Endometrial microvascular endothelial cells (primary cell): ENCODE data around the gene MPZL1. TPM values are rescaled to one million over a fixed set of nuclear protein-coding genes. Genes with fewer than 3 reads are reported as not detected.
"Not testable (repeated sequence)": the region's sequence is repeated elsewhere in the genome, so short reads cannot be mapped to it uniquely, and the experiment has no call there.

Experiments used
- in situ Hi-C: cut with HindIII; loops from 2 replicates; pipeline ENCODE4 v1.10.0; 2017; ENCODE audit warnings: low sequenced_read_pairs, low pct_unique_long_range_greater_than_20kb; ENCODE audit errors: inconsistent ontology term
- total RNA-seq: library from RNA; depleted of rRNA; stranded (reverse); fragments of >200 nt; gene quantifications from one replicate; pipeline ENCODE4 v1.2.3, GENCODE V29; 2015; ENCODE audit errors: inconsistent ontology term

MPZL1 gene
- total RNA-seq, 1 donor from 2014 or later, result 103 TPM

DNA sequence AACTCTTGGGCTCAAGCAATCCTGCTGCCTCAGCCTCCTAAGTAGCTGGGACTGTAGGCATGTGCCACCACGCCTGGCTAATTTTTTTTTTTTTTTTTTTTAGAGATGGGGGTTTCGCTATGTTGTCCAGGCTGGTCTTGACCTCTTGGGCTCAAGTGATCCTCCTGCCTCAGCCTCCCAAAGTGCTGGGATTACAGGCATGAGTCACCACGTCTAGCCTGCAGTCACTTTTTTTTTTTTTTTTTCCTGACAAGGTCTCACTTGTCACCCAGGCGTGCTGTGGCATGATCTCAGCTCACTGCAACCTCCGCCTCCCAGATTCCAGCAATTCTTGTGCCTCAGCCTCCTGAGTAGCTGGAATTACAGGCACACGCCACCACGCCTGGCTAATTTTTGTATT, 19.3 kb downstream of the MPZL1 start:
- in situ Hi-C loops, result not testable (repeated sequence)

DNA sequence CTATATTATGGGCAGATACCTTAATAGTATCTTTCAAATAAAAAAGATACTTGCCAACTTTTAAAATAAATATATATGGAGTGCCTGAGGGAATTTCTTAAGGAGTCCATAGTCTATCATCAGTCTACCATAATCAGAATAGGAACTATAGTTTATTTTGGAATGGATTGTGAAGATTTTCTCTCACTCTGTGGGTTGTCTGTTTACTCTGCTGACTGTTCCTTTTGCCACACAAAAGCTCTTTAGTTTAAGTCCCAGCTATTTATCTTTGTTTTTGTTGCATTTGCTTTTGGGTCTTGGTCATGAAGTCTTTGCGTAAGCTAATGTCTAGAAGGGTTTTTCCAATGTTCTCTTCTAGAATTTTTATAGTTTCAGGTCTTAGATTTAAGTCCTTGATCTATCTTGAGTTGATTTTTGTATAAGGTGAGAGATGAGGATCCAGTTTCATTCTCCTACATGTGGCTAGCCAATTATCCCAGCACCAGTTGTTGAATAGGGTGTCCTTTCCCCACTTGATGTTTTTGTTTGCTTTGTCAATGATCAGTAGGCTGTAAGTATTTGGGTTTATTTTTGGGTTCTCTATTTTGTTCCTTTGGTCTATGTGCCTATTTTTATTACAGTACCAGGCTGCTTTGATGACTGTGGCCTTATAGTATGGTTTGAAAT, 20.7 kb downstream of the MPZL1 start:
- in situ Hi-C loops, result not testable (repeated sequence)

DNA sequence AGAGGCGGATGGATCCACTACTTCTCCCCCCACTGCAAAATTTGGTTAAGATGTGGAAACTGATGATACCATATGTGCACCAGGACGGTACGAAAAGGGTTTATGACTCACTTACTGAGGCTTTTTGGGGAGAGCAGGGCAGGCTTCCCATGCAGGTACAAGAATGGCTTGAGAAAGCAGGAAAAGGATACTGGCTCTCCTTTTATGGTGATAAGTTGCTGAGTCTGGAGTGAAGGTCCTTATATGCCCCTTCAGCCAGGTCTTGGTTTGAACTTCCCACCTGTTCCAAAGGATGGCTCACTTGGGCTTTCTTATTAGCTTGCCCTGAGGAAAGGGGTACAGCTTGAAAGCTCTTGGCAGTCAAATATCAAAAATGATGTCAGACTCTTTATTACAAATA, 23.1 kb downstream of the MPZL1 start:
- in situ Hi-C loops, result no loop called here

DNA sequence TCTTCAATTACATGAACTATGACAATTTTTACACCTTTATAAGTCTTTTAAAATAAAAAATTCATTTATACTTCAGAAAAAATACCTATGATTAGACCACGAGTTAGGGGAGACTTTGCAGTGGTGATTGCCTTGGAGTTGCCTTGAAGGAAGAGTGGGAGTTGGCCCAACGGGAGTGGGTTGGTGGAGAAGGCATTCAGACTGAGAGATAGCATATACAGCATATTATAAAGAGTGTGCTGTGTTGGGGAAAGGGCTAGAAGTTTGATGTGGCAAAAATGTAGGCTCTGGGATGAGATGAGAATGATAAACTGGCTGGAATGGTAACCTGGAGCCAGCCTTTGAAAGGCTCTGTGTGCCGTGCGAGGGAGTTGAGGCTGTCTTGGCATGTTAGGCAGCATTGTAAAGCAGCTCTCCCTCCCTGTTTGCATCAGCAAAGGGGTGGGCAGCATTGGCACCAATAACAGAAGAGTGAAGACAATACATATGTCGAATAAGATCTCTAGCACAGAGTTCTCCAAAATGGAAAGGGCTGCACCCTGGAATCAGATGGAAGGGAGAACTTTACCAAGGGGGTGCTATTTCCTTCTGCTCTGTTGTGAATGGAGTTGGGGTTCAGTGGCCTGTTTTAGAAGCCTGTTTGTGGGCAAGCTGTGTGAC, 24.4 kb downstream of the MPZL1 start:
- in situ Hi-C loops, result no loop called here

DNA sequence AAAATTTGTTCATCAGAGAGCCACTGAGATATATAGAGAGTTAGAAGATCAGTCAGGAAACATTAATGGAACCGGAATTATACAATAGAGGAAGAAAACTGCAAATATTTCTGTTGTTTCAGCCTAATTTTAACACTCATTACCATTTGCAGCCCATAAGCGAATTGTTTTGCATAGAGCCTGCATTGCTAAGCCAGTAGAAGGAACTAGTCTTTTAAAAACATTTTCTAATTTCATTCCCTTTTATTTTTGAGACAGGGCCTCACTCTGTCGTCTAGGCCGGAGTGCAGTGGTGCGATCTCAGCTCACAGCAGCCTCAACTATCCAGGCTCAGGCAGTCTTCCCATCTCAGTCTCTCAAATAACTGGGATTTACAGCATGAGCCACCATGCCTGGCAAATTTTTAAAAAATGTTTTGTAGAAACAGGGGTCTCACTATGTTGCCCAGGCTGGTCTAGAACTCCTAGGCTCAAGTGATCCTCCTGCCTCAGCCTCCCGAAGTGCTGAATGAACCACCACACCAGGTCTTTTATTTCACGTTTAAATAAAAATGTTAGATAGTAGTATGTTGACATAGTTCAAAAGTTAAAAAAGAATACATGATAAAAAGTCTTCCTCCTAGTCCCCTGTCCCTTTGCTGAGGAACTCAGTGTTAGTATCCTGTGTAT, 25.3 kb downstream of the MPZL1 start:
- in situ Hi-C loops, result no loop called here

DNA sequence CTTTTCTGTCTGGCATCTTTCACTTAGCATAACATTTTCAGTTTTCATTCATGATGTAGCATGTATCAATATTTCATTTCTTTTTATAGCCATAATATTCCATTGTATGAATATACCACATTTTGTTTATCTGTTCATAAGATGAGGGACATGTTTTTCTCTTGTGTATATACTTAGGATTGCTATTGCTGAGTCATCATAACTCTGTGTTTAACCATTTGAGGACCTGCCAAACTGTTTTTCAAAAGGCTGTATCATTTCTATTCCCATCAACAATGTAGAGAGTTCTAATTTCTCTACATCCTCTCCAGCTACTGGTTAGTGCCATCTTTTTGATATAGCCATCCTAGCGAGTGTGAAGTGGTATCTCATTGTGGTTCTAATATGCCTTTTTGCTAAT, 26.2 kb downstream of the MPZL1 start:
- in situ Hi-C loops, result no loop called here

DNA sequence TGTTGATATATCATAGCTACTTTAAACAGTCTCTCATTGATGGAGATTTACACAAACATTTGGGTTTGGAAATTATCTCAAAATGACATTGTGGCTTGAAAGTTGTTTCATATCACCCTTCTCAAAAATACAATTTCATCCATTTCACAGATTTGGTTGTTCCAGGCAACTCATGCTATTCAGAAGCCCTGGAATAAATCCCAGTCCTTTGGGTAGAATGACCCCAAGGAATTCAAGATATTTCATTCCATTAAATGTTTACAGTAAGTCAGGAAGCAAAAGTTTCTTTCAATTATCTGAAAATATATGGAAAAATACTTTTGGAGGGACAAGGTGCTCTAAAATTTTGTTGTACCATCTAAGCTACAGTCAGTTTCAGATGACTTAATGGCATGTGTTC, 27.1 kb downstream of the MPZL1 start:
- in situ Hi-C loops, result no loop called here

DNA sequence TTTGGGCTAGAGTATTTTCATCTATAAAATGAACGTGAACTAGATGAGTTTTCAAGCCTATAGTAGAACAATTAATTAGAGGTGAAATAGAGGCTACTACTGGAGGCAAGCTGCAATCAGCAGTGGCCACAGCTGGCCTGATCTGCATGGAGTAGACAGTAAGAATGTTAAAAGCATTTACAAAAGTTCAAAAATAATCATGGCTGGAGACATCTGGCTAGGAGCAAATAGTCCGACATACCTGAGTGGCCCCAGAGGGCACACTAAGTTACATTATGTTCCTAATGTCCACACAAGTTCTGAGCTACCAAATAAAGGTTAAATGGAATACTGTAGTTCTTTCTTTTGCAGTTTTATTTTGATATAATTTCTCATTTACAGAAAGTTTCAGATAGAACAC, 28.0 kb downstream of the MPZL1 start:
- in situ Hi-C loops, result no loop called here

DNA sequence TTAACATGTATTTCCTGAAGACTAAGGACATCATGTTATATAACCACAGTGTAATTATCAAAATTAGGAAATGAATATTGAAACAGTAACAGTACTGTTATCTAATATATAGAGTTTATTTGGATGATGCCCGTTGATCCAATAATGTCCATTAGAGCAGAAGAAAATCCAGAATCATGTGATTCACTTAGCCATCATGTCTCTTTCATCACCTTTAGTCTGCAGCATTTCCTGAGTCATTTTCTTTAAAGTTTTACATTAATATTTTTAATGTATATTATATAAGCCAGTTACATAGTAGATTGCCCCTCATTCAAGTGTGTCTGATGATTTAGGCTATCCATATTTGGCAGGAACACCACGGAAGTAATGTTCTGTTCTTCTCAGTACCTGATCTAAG, 28.9 kb downstream of the MPZL1 start:
- in situ Hi-C loops, result no loop called here

DNA sequence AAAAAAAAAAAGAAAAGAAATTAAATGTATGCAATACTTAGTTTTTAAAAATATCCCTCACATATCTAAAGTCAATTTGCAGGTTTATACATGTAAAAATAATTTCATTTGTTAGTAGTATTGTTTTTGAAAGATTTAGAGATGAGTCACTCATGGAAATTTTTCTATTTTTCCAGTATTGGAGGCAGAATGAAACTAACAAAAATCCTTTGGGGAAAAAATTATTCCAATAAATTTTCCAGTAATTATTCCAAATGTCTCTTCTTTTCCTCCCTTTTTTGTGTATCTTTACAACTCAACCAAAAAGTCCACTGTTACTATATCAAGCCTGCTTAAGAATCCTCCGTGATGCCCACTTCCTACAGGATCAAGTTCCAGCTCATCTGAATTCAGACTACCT, 29.9 kb downstream of the MPZL1 start:
- in situ Hi-C loops, result no loop called here

DNA sequence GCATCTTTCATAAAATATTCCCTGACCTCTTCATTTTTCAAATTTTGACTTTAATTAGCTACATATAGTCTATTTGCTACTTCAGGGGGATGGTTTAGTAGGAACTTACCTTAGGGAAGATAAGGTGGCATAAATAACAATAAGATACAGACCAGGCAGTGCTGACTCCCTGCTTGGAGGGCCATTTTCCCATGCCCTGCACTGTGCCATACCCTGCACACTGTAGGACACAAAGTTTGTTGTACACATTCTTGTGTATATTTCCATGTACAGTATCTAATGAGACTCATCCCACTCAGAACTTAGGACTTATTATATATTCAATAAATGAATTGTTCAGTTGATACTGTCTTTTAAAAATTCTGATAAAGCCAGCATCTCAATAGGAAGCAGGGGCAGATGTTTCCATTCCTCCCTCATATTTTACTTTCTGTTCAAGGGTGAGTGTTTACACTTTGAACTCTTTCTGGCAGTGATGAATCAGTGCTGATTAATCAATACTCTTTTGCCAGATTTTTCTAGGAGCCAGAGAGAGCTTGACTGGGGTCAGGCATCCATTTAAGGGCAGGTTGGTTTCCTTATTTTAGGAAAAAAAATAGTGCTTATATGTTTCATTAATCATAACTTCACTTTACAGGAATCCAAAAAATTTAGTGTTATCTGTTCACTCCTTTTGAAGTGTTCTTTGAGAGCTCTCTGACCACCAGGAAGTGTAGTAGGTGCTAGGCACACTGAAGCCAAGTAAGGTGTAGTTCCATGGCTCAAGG, 30.6 kb downstream of the MPZL1 start:
- in situ Hi-C loops, result no loop called here

DNA sequence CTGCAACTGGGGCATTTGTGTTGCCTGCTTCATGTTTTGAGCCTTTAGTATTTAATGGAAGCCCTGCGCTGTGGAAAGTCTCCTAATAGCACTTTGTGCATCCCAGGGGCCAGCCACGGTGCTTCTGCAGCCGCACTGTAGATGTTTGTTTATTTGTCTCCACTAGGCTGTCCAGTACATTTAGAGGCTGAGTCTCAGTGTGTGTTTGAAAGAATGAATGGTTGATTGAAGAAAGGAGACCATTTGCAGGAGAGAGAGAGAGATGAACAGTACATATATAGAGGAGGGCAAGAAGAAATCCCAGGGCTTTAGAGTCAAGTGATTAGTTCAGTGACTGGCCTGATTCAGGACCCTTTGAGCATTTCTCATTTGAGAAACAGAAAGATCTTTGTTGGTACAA, 33.9 kb downstream of the MPZL1 start:
- in situ Hi-C loops, result no loop called here

DNA sequence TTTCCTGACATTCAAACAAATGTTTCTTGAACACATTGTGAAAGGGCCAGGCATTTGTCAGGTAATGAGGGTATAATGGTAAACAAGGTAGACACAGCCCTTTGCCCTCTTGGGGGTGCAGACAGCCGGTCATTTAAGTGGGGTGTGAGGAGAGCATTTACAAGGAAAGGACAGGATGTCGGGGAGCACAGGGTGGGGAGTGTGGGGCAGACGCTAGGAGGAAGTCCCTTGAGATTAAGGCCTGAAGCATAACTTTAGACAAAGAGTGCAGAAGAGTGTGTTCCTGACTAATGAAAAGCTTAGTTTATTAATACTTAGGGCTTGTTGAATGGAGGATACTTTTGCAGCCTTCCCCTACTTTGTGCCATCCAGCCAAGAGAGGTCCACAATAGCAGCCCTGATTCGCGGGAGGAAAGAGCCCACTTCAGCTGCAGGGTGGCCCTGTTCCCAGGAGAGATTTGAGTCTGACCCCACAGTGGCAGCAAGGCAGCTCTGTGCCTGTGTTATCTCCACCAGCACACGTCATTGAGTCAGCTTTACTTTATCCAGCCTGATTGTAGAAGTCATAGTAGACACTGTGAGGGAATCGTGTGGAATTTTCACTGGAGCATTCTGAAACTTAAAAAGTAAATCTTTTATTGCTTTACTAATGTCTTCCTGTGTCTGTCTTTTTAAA, 35.1 kb downstream of the MPZL1 start:
- in situ Hi-C loops, result no loop called here

DNA sequence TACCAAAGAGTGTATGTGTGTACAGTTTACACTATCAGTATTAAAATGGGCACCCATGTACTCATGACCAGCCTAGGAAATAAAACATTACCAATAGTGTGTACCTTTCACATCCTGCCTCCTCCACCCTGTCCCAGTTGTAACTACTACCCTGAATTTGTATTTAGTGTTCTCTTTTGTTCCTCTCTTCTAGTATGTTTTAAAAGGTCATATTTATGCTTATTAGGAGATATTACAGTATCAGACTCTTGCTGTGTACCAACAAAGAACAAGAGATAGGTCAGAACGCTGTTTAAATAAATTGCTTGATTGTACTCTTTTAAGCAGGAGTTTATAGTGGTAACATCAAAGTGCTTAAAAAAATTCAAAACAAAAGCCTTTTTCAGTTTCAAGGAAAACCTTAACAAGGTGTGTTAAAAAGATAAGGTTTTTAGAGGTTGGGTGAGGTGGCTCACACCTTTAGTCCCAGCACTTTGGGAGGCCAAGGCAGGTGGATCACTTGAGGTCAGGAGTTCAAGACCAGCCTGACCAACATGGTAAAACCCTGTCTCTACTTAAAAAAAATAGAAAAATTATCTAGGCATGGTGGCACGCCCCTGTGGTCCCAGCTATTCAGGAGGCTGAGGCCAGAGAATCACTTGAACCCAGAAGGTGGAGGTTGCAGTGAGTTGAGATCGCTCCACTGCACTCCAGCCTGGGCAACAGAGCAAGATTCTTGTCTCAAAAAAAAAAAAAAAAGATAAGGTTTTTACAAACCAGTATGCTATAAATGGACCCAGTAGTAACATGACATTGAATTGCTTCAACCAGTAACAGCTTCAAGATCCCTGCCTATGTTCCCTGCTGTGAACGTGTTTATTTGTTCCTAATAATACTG, 35.9 kb downstream of the MPZL1 start:
- in situ Hi-C loops, result no loop called here

DNA sequence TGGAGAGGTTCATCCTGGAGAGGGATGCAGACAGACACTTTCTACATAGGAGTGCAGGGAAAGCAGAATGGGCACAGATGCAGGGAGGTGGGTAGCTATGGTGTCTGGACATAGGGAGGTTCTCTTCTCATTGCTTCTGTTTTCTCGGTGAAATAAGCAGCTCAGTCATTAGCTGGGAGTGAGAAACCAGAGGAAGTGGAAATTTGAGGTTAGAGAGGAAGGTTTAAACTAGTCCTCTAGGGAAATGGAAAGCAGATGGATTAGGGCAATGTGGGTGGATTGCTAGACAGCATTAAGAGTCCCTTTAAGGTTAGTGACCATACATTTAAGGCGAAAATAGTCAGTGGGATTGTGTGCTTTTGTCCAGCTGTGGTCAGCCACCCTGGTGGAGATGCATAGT, 39.6 kb downstream of the MPZL1 start:
- in situ Hi-C loops, result no loop called here

DNA sequence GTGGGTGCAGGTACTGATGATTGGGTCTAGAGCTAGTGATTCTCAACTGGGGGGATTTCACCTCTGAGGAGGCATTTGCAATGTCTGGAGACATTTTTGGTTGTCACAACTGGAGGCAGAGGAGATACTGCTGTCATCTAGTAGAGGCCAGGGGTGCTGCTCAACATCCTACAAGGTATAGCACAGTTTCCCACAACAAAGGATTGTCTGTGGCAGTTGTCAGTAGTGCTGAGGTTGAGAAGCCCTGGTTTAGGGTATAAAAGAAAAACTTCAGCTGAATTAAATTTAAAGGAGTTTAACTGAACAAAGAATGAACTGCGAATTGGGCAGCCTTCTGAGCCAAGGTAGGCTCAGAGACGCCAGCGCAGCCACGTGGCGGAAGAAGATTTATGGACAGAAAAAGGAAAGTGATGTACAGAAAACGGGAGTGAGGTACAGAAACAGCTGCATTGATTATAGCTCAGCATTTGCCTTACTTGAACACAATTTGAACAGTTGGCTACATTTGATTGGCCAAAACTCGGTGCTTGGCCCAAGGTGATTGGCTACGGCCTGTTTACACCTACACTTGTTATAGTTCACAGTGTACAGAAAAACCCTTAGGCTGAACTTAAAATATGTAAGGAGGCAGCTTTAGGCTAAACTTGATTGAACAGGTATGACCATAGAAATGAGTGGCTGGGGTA, 40.4 kb downstream of the MPZL1 start:
- in situ Hi-C loops, result no loop called here

DNA sequence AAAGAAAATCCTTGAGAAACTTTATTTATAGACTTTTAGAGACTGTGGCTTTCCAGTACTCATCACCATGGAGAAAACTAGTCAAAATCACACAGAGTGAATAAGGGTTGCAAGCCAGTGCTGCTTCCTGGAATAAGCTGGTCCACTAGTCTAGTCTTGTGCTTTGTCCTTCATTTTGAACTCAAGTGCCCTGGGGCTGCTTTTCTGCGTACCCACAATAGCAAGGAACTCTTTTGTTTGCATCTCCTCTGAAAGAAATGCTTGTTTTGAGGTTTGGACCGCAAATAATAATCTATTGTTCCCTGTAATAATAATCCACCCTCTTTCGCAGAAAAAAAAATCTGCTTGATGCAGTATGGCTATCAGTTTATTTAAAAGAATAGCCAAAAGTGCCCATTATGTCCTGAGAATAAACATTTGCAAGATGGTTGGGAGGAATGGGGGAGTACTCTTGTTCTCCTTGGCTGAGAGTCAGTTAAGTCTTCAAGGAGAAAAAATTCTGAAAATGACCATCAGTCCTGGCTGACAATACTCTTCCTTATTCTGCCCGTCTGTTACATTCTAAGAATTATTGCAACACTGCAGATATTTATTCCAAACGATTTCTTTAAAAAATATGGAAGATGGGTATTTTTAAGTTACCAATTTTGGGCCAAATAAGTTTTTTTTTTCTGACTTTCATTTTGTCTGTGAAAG, 41.9 kb downstream of the MPZL1 start:
- in situ Hi-C loops, result no loop called here
